Epithelial cell of prostate (primary cell): ENCODE measurements around the gene GNAS-AS1.

Source experiments
- DNase-seq: peaks from one replicate; pipeline ENCODE4 v3.0.0-alpha.2; 2011; ENCODE audit warnings: low read depth, low spot score
- H3K27ac ChIP-seq: fragments of 450-650 bp; 2 replicates; pipeline ENCODE4 v1.5.1; 2017; ENCODE audit warnings: mild to moderate bottlenecking

GNAS-AS1 gene

DNA sequence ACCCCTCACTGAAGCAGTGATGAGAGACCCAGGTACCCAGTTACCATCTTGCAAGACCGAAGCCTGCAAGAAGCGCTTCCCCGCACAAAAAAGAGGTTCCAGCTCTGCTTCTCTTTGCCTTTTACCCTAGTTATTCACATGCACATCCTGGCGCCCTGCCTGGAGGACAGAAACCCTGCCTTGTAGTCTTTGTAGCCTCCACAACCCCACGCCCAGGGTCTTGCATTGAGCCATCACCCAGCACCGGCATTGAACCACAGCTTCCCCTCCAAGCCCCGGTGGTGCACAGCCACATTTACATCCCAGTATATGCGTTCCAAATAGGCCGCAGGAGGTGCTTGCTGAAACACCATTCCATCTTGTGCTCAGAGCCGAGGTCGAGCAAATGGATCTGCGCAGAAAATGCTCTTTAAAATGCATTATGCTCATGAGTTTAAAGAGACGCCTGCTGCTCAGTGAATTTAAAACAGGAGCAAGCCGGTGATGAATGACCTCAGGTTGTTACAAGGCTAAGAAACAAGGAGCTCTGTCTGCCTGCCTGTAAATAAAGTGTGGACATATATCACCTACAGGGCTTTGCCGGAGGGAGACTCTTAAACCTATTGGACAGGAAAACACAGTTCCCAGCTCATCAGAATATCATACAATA is 61.7 kb downstream of the GNAS-AS1 start:
- no peak overlapping the region for H3K27ac ChIP-seq
- no peak for DNase-seq

- no peak for DNase-seq
- H3K27ac ChIP-seq: no peak overlapping the region
Measured at GRCh38 chr20:58787211-58788005, 63.3 kb downstream of the GNAS-AS1 start.

DNA sequence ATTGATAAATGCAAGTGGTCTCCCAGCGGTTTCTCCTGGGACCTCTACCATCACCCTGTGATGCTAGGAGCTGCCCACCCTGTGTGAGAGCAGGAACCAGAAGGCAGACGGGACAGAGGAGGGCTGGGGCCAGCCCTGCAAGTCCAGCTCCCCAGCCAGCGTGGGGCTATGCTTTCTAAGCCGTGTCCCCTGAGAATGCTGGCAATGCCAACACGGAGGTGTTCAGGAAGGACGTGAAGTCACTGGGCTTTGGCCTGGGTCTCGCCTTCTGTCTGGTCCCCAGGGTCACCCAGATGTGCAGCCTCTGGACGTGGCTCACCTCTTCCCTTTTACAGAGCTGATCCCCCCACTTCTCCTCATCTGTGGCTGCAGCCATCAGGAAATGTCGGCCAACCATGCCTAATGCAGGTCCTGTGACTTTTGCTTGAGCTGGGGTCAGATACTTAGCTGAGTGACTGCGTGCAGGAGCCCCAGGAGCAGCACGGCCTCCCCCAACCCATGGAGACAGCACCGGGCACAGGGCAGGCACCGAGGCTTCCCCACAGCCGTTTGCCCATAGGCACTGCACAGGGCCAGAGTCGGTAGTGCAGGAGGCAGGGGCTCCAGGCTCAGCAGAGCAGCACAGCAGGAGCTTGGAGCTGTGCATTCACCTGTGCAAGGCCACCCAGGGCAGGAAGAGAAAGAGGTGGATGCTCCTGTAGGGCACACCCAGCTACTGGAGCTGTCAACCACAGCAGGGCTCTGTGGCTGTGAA is 66.2 kb downstream of the GNAS-AS1 start:
- no peak for DNase-seq
- no peak overlapping the region for H3K27ac ChIP-seq

DNA sequence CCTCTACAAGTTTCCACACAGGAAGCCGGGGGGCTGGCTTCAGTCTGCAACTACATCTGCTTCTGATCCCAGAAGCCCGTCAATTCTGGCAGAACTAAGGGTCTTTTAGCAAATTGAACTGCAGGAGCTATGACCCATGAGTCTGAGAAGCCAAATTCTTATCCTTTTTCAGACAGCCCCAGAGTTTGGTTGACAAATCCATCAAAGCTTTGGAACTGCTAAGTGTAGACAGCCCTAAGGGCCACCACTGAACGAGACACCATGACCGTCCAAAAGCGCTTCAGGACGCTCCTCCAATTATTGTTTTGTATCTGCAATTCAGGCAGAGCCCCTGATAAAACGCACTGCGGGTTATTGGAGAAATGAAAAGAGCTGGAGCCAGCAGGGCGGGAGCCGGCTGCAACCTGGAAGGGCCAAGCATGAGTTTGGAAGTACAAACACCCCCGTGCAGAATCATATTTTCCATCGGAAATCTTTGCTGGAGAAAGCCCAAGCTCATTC is 67.1 kb downstream of the GNAS-AS1 start:
- no peak for DNase-seq
- no peak overlapping the region for H3K27ac ChIP-seq

DNA sequence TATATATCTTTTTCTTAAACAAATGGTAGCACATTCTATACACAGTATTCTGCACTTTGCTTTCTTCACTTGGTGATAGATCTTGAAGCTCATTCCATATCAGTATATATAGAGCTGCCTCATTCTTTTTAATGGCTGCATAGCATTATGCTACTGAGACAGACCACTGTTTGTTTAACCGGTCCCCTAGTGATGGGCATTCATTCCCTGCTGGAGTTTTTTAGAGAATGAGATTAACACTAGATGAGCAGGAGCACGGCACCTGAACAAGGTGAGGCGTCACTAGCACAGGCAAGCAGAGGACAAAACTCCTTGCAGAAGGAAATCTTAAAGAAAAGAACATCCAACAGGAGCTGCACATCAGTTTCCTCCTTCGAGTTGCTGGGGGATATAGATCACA is 69.6 kb downstream of the GNAS-AS1 start:
- no peak for DNase-seq
- no peak overlapping the region for H3K27ac ChIP-seq

DNA sequence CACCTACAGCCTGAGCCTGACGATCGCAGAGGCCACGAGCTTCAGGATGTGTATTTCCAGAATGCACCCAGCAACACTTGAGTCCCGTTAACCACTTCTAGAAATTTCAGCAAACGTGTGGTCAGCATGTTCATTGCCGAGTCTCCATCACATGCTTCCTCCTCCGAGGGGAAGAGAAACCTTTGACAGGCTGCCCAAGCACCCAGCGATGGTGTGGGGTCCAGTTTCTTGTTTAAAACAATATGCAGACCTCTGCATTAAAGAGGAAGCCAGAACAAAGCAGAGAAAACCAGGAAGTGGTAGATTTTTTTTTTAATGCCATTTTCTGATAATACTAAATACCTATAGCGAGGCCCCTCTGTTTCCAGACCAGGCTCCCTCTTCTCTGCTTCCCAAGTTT is 71.9 kb downstream of the GNAS-AS1 start:
- no peak overlapping the region for H3K27ac ChIP-seq
- no peak for DNase-seq

GRCh38 chr20:58777657-58778056 is 73.0 kb downstream of the GNAS-AS1 start:
- DNase-seq: no peak
- H3K27ac ChIP-seq: no peak overlapping the region

- no peak for DNase-seq
- H3K27ac ChIP-seq: no peak overlapping the region
Measured at GRCh38 chr20:58776109-58776508, 74.6 kb downstream of the GNAS-AS1 start.

DNA sequence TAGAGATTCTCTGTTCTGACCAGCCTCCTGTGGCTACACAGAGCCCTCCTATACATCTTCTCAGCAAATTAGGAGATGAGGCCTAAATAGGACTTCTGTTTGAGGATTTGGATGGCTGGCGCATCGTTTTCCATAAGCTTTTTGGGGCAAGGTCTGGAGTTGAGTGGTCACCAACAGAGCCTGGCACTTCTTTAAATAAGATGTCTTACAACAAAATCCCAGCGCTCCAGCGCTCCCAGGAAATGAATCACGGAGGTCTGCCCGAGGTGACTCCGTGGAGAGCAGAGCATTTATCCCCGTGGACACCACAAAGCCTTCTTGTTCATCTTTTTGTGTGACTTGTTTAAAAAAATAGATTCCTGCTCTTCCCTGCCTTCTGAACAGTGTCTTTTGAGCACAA is 75.3 kb downstream of the GNAS-AS1 start:
- no peak overlapping the region for H3K27ac ChIP-seq
- no peak for DNase-seq

DNA sequence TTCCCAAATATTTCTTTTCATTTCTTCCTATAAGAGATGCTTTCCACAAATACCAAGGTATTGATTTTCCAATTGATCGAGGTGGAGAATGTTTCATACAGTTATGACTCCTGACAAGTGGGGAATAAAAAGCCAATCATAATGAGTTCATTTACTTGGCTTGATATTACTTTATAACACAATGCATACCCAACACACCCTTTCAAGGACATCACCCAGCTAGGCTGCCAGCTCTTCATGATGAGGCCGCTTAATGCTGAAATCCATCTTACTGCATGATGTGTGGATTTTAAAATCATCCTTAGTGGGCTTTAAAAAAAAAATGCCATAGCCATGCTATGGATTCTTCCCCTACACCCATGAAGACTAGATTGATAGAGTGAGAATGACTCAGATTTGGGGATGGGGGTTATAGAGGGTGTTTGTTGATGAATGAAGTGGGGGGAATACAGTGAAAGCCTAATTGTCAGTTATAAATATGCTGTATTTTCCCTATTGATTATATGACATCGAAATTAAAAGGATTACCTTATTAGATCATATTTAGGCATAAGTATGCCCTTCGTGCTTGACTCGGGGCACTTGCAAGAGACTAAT is 75.9 kb downstream of the GNAS-AS1 start:
- no peak for DNase-seq
- H3K27ac ChIP-seq: no peak overlapping the region

GRCh38 chr20:58774214-58774613 is 76.5 kb downstream of the GNAS-AS1 start:
- H3K27ac ChIP-seq: no peak overlapping the region
- no peak for DNase-seq

- H3K27ac ChIP-seq: no peak overlapping the region
- no peak for DNase-seq
Measured at GRCh38 chr20:58772786-58773185, 77.9 kb downstream of the GNAS-AS1 start.
